WTC11 (cell line): ENCODE measurements around the gene LPP. TPM values are rescaled to one million over a fixed set of nuclear protein-coding genes. Genes with fewer than 3 reads are reported as not detected.

Experiments used
- ATAC-seq: fragments of 200-7000 bp; cut with Tn5 transposase; 2 replicates; pipeline ENCODE4 v1.10.0; 2021; ENCODE audit warnings: mild to moderate bottlenecking, moderate library complexity
- CTCF ChIA-PET: fragments of 300-600 bp; sonication (Branson Sonifier 250); formaldehyde crosslinking; loops from one replicate; lab custom pipeline; 2021; ENCODE audit warnings: antibody characterized with exemption; lab: Charles Lee
- POLR2A ChIA-PET: fragments of 350-600 bp; sonication (Branson Sonifier 250); formaldehyde crosslinking; loops from one replicate; lab custom pipeline; 2021; ENCODE audit warnings: antibody characterized with exemption; lab: Charles Lee
- DNase-seq: peaks from one replicate; pipeline ENCODE4 v3.0.0; 2021; ENCODE audit warnings: low spot score
- H3K27ac Mint-ChIP-seq: 2 replicates; pipeline ENCODE4 v1.8.0; 2021; ENCODE audit warnings: mixed read lengths
- H3K27me3 Mint-ChIP-seq: 2 replicates; pipeline ENCODE4 v1.8.0; 2021; ENCODE audit warnings: low read depth, mild to moderate bottlenecking, moderate library complexity, mixed read lengths
- H3K36me3 Mint-ChIP-seq: 2 replicates; pipeline ENCODE4 v1.8.0; 2021; ENCODE audit warnings: mixed read lengths
- H3K4me1 Mint-ChIP-seq: 2 replicates; pipeline ENCODE4 v1.8.0; 2022; ENCODE audit warnings: mixed read lengths
- H3K4me3 Mint-ChIP-seq: 2 replicates; pipeline ENCODE4 v1.8.0; 2021; ENCODE audit warnings: mild to moderate bottlenecking, moderate library complexity, mixed read lengths
- H3K9me3 Mint-ChIP-seq: 2 replicates; pipeline ENCODE4 v1.8.0; 2021; ENCODE audit warnings: mixed read lengths
- AFF4 ChIP-seq: sonication (generic); formaldehyde crosslinking; IDR thresholded peaks from 2 replicates; pipeline ENCODE4 v1.8.1; 2023; ENCODE audit warnings: mild to moderate bottlenecking, missing genetic modification reagents, borderline replicate concordance
- CBFB ChIP-seq: sonication (generic); formaldehyde crosslinking; IDR thresholded peaks from 2 replicates; pipeline ENCODE4 v1.8.1; 2022; ENCODE audit warnings: mild to moderate bottlenecking, low read depth, missing genetic modification reagents
- ESRRA ChIP-seq: sonication (generic); formaldehyde crosslinking; IDR thresholded peaks from 2 replicates; pipeline ENCODE4 v1.8.1; 2022; ENCODE audit warnings: mild to moderate bottlenecking, missing genetic modification reagents, borderline replicate concordance
- HMGXB4 ChIP-seq: sonication (generic); formaldehyde crosslinking; IDR thresholded peaks from 2 replicates; pipeline ENCODE4 v1.8.1; 2023; ENCODE audit warnings: mild to moderate bottlenecking, moderate library complexity, missing genetic modification reagents
- IRF2 ChIP-seq: sonication (generic); formaldehyde crosslinking; IDR thresholded peaks from 2 replicates; pipeline ENCODE4 v1.8.0; 2022; ENCODE audit warnings: low read depth, missing genetic modification reagents, borderline replicate concordance
- MAX ChIP-seq: sonication (generic); formaldehyde crosslinking; IDR thresholded peaks from 2 replicates; pipeline ENCODE4 v1.8.0; 2022; ENCODE audit warnings: mild to moderate bottlenecking, missing genetic modification reagents
- MXD4 ChIP-seq: fragments of 250-450 bp; sonication (Bioruptor Pico); IDR thresholded peaks from 2 replicates; pipeline ENCODE4 v1.8.0; 2021; ENCODE audit warnings: mild to moderate bottlenecking, moderate library complexity, borderline replicate concordance
- NFATC4 ChIP-seq: fragments of 250-450 bp; sonication (Bioruptor Pico); IDR thresholded peaks from 2 replicates; pipeline ENCODE4 v1.9.0; 2021; ENCODE audit warnings: mild to moderate bottlenecking
- PRDM15 ChIP-seq: sonication (generic); formaldehyde crosslinking; IDR thresholded peaks from 2 replicates; pipeline ENCODE4 v1.8.0; 2022; ENCODE audit warnings: missing genetic modification reagents
- RORB ChIP-seq: fragments of 250-450 bp; sonication (Bioruptor Pico); IDR thresholded peaks from 2 replicates; pipeline ENCODE4 v1.9.0; 2021; ENCODE audit warnings: mild to moderate bottlenecking
- STAT6 ChIP-seq: sonication (generic); formaldehyde crosslinking; conservative IDR thresholded peaks from 2 replicates; pipeline ENCODE4 v1.8.1; 2023; ENCODE audit warnings: mild to moderate bottlenecking, low read depth, missing genetic modification reagents, moderate library complexity
- TP53 ChIP-seq: sonication (generic); formaldehyde crosslinking; IDR thresholded peaks from 2 replicates; pipeline ENCODE4 v1.8.1; 2023; ENCODE audit warnings: mild to moderate bottlenecking, missing genetic modification reagents
- total RNA-seq: library from RNA; stranded (reverse); gene quantifications from 3 replicates; pipeline ENCODE4 v1.2.3, GENCODE V29; 2021

Gene LPP
- total RNA-seq, 1 experiment from 2014 or later = 49.6 TPM

GRCh38 chr3:188270423-188270972 lies 116.5 kb downstream of the LPP start:
- DNase-seq (no peak), ATAC-seq (peak; percentile 51)
- CTCF ChIA-PET = interaction anchor here (1.0 kb wide), 2 partner anchors 10 to 478 kb away, joined by 3 read pairs; no protein-coding TSS in a partner anchor
- POLR2A ChIA-PET = interaction anchor here (0.5 kb wide), 1 partner anchor 85 kb away, joined by 3 read pairs; no protein-coding TSS in a partner anchor
- Mint-ChIP-seq H3K4me1 (peaks cover 22% of the 10 kb centered on the region), H3K27ac (peak overlapping the region; percentile 67), H3K4me3 (no peak overlapping the region), H3K27me3 (no peaks in the 10 kb centered on the region), H3K36me3 (no peaks in the 10 kb centered on the region), H3K9me3 (no peaks in the 10 kb centered on the region)
- no peak for TF ChIP-seq ESRRA (CRISPR knock-in tag)
- no peak for TF ChIP-seq IRF2 (CRISPR knock-in tag)
- TF ChIP-seq TP53 (CRISPR knock-in tag) = no peak
- no peak for TF ChIP-seq MXD4 (CRISPR knock-in tag)
- no peak for TF ChIP-seq PRDM15 (CRISPR knock-in tag)
- TF ChIP-seq HMGXB4 (CRISPR knock-in tag) = no peak
- TF ChIP-seq MAX = no peak
- no peak for TF ChIP-seq CBFB
- no peak for TF ChIP-seq STAT6
- no peak for TF ChIP-seq AFF4 (CRISPR knock-in tag)
- TF ChIP-seq NFATC4 (CRISPR knock-in tag) = no peak
- TF ChIP-seq RORB (CRISPR knock-in tag) = no peak
